Testis (tissue), 2 donors: ENCODE data around the gene SHLD1.
"Not testable (repeated sequence)": the region's sequence is repeated elsewhere in the genome, so short reads cannot be mapped to it uniquely, and the experiment has no call there.

Source experiments
- CTCF ChIP-seq, 3 experiments: fragments of 450-650 bp in 2 of 3; fragments of 200-600 bp in 1 of 3; sonication (generic) in 1 of 3; IDR thresholded peaks; one replicate each; pipeline ENCODE4 v1.5.1; 2016 to 2019; ENCODE audit warnings: antibody characterized with exemption in 3 of 3, mild to moderate bottlenecking in 2 of 3, moderate library complexity in 1 of 3
- POLR2A ChIP-seq: fragments of 450-650 bp; IDR thresholded peaks from one replicate; pipeline ENCODE4 v1.6.1; 2017; ENCODE audit warnings: antibody characterized with exemption, mild to moderate bottlenecking, moderate library complexity

GRCh38 chr20:5721356-5721755 lies 28.8 kb upstream of the SHLD1 start:
- not testable (repeated sequence) for TF ChIP-seq CTCF (IDR thresholded peaks at IDR 0.05); POLR2A
